Stomach (tissue), 9 donors: Measurements from ENCODE around the gene NRSN2. TPM values are rescaled to one million over a fixed set of nuclear protein-coding genes. Genes with fewer than 3 reads are reported as not detected.
A peak's percentile ranks its signal among the peaks of the same experiment; 100 is the strongest.

Source experiments
- DNase-seq, 2 donors: peaks; one replicate each; pipeline versions ENCODE4 v3.0.0 to v3.0.0-alpha.2; 2013 to 2019
- H3K27ac ChIP-seq, 5 donors: fragments of 200-600 bp in 4 of 5; sonication (generic) in 4 of 5; one replicate each; pipeline ENCODE4 v1.5.1; 2013 to 2019; ENCODE audit warnings: mild to moderate bottlenecking in 1 of 5, moderate library complexity in 1 of 5
- H3K27me3 ChIP-seq, 3 donors: fragments of 200-600 bp; sonication (generic); one replicate each; pipeline ENCODE4 v1.5.1; 2017 to 2019; ENCODE audit warnings: mixed run types in 1 of 3
- H3K36me3 ChIP-seq, 4 donors: fragments of 200-600 bp; sonication (generic); 1 replicate in 3 of 4; 2 replicates in 1 of 4; pipeline ENCODE4 v1.5.1; 2016 to 2019
- H3K4me1 ChIP-seq, 4 donors: fragments of 200-600 bp; sonication (generic); one replicate each; pipeline ENCODE4 v1.5.1; 2016 to 2019
- H3K4me3 ChIP-seq, 4 donors: fragments of 200-600 bp; sonication (generic) in 3 of 4; one replicate each; pipeline ENCODE4 v1.5.1; 2016 to 2019; ENCODE audit warnings: mild to moderate bottlenecking in 1 of 4
- H3K9me3 ChIP-seq, 4 donors: fragments of 200-600 bp; sonication (generic); one replicate each; pipeline ENCODE4 v1.5.1; 2016 to 2019
- CTCF ChIP-seq, 7 experiments: fragments of 450-650 bp in 4 of 7; fragments of 200-600 bp in 3 of 7; sonication (generic) in 3 of 7; IDR thresholded peaks; one replicate each; pipeline ENCODE4 v1.5.1; 2016 to 2019; ENCODE audit warnings: antibody characterized with exemption in 7 of 7, control low read depth in 2 of 7, mild to moderate bottlenecking in 1 of 7
- EP300 ChIP-seq: sonication (generic); formaldehyde crosslinking; IDR thresholded peaks from one replicate; pipeline ENCODE4 v1.6.1; 2017; ENCODE audit warnings: antibody characterized with exemption
- POLR2A ChIP-seq, 4 donors: fragments of 450-650 bp; IDR thresholded peaks; one replicate each; pipeline ENCODE4 v1.6.1; 2016; ENCODE audit warnings: antibody characterized with exemption in 4 of 4, control low read depth in 2 of 4, mild to moderate bottlenecking in 1 of 4, moderate library complexity in 1 of 4
- POLR2AphosphoS5 ChIP-seq, 3 donors: sonication (generic); formaldehyde crosslinking; IDR thresholded peaks; one replicate each; pipeline ENCODE4 v1.6.1; 2016; ENCODE audit warnings: antibody characterized with exemption in 3 of 3
- WGBS, 5 donors: extraction: QIAGEN DNeasy Blood & Tissue Kit in 3 of 5; methylation state at CpG; one replicate each; pipeline versions ENCODE4 v1.1.5 to v1.1.7; 2013 to 2018; 5-methylcytosine and 5-hydroxymethylcytosine counted together
- intact Hi-C: fragments of 100-400 bp; cut with DNase I; formaldehyde crosslinking; loops from one replicate; pipeline ENCODE4 v1.15.1; 2023; ENCODE audit warnings: low total_unique reads
- polyA plus RNA-seq, 3 donors: library from polyadenylated mRNA; stranded (reverse); fragments of 200-250 nt; gene quantifications; one replicate each; pipeline ENCODE4 v1.2.3, GENCODE V29; 2013
- total RNA-seq, 5 donors: library from RNA; depleted of rRNA; stranded (reverse); fragments of >200 nt; gene quantifications; one replicate each; pipeline versions ENCODE4 v1.1.0 to v1.2.3, GENCODE V29; 2014 to 2016
- donor health status: healthy with polysubstance abuse.
- donor health status: Bipolar disorder and iron deficiency.
- donor health status: healthy.

The NRSN2 gene
- total and polyA plus RNA-seq, 8 donors, result 0.89 to 36.5 (median 17.7) TPM

DNA sequence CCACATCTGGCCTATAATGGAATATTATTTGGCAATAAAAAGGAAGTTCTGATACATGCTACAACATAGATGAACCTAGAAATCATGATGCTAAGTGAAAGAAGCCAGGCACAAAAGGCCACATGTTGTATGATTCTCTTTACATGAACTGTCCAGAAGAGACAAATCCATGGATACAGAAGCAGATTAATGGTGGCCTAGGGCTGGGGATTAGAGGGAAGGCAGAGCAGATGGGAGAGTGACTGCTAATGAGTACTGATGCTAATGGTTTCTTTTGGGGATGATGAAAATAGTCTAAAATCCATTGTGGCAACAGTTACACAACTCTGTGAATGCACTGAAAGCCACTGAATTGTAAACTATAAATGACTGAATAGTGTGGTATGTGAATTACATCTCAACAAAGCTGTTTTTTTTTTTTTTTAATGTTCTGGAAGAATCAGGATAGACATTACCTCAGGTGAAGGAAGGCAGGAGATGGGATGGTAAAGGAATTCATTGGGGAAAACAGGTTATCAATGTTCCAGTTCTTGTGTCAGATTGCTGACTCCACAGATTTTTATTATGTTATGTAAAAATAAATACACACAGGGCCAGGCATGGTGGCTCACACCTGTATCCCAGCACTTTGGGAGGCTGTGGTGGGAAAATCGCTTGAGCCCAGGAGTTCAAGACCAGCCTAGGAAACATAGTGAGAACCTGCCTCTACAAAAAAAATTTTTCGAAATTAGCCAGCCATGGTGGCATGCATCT lies 30.4 kb upstream of the NRSN2 start:
- Histone ChIP-seq H3K9me3 (no peaks in the 10 kb centered on the region), H3K4me1 (no peaks in the 10 kb centered on the region), H3K4me3 (no peak overlapping the region), H3K27me3 (no peaks in the 10 kb centered on the region), H3K27ac (no peak overlapping the region), H3K36me3 (peaks cover 0 to 15% (median 0%) of the 10 kb centered on the region in 4 donors)
- TF ChIP-seq POLR2AphosphoS5 (IDR thresholded peaks at IDR 0.05) (no peak), EP300 (no peak), CTCF (IDR thresholded peaks at IDR 0.05) (no peak), POLR2A (IDR thresholded peaks at IDR 0.05) (no peak)
- no peak for DNase-seq
- 89 to 100% (median 98%) methylated on average over 2 of the region's 2 CpGs for WGBS, 5 donors
- intact Hi-C loops, result no loop called here

- H3K4me1 ChIP-seq, result peaks cover 21 to 49% (median 48%) of the 10 kb centered on the region in 4 donors
- H3K27ac ChIP-seq, result peak overlapping the region; percentile 84 to 96 (median 93)
- WGBS, 5 donors, result 0 to 1% (median 0%) methylated on average over 33 to 69 of the region's 69 CpGs
- peaks cover 0 to 16% (median 0%) of the 10 kb centered on the region in 3 donors for H3K27me3 ChIP-seq
- peak overlapping the region; percentile 67 to 79 (median 76) for H3K4me3 ChIP-seq
- no peaks in the 10 kb centered on the region for H3K9me3 ChIP-seq
- H3K36me3 ChIP-seq, result peaks cover 0 to 9% (median 0%) of the 10 kb centered on the region in 4 donors
- DNase-seq, result peak; percentile 94 to 97
- peak in 3 of 7 experiments; percentile 24 to 30 (median 25) for TF ChIP-seq CTCF (IDR thresholded peaks at IDR 0.05)
- peak; percentile 37 to 95 (median 78) for TF ChIP-seq POLR2AphosphoS5 (IDR thresholded peaks at IDR 0.05)
- TF ChIP-seq POLR2A (IDR thresholded peaks at IDR 0.05), result no peak
- TF ChIP-seq EP300, result no peak
- intact Hi-C loops, result no loop called here
Observed at GRCh38 chr20:324177-325044, 22.5 kb upstream of the NRSN2 start.

DNA sequence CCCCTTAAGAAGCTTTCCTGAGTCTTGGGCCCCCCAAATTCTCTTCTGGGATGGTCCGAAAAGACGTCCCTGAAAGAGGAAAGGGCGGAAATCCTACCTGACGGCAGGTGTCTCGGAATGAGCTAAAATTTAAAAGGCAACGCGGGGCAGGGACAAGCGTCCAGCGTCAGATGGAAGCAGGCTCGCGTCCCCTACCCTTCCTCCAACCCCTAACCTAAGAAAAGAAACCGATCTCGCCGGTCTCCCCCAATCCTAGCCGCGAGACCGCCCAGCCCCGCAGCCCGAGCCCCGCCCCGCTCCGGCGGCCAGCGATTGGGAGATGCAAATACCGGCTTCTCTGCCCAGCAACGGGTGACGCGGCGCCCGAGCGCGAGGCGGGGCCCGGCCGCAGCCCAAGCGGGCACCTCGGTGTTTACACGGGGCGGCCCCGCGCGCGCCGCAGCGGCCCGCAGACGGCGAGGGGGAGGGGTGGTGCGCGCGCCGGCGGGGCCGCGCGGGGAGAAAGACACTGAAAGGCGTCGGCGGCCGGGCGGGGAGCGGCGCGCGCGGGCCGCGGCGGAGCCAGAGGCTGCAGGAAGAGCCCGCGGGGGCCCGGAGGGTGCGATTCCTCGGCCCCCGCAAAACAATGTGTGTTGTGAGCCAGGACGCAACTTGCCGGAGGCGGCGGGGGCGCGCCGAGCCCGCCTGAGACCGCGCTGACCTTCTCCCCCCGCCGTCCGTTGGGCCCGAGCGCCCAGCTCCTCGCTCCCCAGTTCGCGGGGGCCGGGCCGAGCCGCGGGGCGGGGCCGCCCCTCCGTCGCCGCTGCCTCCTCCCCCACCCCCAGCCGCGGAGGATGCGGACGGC lies 21.6 kb upstream of the NRSN2 start, which contains the start of gene SOX12:
TSS of gene SOX12 (plus strand) at position 508 of the 844 bp plus-strand sequence. CDS start 373 bp downstream, outside the sequence.
- intact Hi-C loops, result no loop called here
- Histone ChIP-seq H3K4me1 (peaks cover 21 to 57% (median 55%) of the 10 kb centered on the region in 4 donors), H3K9me3 (no peaks in the 10 kb centered on the region), H3K36me3 (peaks cover 0 to 5% (median 0%) of the 10 kb centered on the region in 4 donors), H3K4me3 (peak within 1 kb of the TSS; percentile 67 to 79 (median 76)), H3K27ac (peak within 1 kb of the TSS; percentile 84 to 96 (median 93)), H3K27me3 (peaks cover 0 to 16% (median 0%) of the 10 kb centered on the region in 3 donors)
- peak; percentile 99 for DNase-seq
- 0 to 1% (median 1%) methylated on average over 13 to 106 of the region's 106 CpGs for WGBS, 5 donors
- TF ChIP-seq CTCF (IDR thresholded peaks at IDR 0.05), result no peak
- TF ChIP-seq POLR2A (IDR thresholded peaks at IDR 0.05), result no peak
- TF ChIP-seq POLR2AphosphoS5 (IDR thresholded peaks at IDR 0.05), result peak; percentile 26 to 57 (median 46)
- TF ChIP-seq EP300, result no peak
